ENCODE measurements around the gene SLC52A1.
"Not testable (repeated sequence)": the region's sequence is repeated elsewhere in the genome, so short reads cannot be mapped to it uniquely, and the experiment has no call there.

Gene SLC52A1

GRCh38 chr17:5035315-5035714 is at the start of gene SLC52A1:
Gene SLC52A1 (minus strand): TSS chr17:5035426. CDS start chr17:5034606, 820 bp downstream.
- DNase-seq (ENCODE audit: low spot score) = no peak

DNA sequence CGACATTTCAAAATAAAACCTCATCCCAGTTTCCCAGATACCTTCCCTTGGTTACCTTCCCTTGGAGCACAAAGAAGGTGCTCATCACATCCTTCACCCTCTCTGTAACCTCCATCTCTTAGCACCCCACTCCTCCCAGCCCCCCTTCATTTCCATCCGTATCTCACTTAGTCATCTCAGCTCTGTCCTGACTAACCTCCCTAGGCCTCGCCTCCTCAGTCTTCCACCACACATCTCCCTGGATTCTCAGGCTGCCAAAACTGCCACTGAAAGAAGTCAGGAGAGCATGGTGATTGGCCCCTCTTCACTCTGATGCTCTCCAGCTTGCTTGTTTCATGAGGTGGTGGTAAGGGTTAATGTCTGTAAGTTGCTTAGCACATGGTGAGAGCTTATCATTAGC is 45.4 kb upstream of the SLC52A1 start:
- no peak for DNase-seq (ENCODE audit: low spot score)

DNA sequence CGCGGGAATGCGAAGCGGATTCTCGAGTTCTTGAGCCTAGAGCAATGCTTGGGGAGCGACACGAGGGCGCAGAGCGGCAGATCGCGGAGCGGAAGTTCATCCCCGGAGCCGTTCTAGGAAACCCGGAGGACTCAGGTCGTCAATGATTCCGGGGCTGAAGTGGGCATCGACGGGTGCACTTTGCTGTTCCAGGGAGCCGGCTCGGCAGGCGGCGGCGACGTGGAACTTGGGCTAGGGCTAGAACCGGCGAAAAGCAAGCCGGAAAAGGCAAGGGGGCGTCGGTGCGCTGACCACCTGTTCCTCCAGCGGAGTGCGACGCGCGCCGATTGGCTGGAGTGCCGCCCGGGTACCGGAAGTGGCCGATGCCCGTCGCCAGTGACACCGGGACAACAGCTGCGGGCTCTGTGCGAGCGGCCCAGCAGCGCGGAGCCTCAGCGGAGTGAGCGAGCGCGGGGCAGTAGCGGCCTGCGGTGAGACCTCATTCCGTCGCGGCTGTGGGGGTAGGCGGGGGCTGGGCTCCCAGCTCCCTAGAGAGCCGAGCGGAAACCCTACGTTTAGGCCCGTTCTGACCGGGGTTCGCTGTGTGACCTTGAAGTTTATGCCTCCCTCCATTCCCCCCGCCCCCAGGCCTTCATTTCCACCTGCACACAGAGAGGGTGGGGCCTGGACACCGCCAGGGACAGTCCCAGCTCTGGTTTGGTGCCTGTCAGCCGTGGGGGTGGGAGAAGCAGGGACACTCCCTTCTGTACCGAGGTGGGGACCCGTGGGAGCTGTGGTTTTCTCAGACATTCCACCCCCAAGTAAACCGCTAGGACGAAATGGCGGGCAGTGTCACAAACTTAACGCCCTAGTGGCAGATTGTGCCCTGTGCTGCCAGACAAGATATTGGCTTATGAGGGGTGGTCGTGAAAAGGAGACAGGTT is 43.1 kb upstream of the SLC52A1 start, which contains the start of gene ZFP3:
ZFP3 (plus strand) TSS at position 362 of the 923 bp plus-strand sequence. CDS start 13,038 bp downstream, outside the sequence.
- DNase-seq (ENCODE audit: low spot score) = peak; percentile 44

- DNase-seq (ENCODE audit: low spot score) = no peak
Observed at GRCh38 chr17:5077781-5078105, 42.5 kb upstream of the SLC52A1 start.

DNA sequence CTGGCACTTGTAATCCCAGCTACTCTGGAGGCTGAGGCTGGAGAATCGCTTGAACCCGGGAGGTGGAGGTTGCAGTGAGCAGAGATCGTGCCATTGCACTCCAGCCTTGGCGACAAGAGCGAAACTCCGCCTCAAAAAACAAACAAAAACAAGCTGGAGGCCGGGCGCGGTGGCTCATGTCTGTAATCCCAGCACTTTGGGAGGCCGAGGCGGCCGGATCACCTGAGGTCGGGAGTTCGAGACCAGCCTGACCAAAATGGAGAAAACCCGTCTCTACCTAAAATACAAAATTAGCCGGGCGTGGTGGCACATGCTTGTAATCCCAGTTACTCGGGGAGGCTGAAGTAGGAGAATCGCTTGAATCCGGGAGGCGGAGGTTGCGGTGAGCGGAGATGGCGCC is 42.0 kb upstream of the SLC52A1 start:
- DNase-seq (ENCODE audit: low spot score) = not testable (repeated sequence)

- DNase-seq (ENCODE audit: low spot score) = not testable (repeated sequence)
Observed at GRCh38 chr17:5075472-5075871, 40.2 kb upstream of the SLC52A1 start.

DNA sequence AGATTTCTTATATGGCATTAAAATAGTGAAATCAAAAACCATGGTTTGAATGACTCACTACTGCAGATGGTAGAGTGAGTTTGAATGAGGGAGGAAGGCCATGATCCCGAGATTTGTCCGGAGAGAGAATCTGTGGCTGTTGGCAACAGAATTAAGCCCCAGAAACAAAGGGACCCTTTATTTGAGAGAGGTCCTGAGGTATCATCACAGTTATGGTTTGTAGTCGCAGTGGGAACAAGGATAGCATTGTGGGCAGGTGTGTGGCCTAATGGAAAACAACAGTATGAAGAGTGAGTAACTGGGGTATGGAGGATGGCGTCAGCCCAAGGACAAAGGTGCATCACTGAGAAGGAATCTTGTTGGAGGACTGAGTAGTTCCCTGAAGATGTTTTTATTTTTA is 34.5 kb upstream of the SLC52A1 start:
- no peak for DNase-seq (ENCODE audit: low spot score)

GRCh38 chr17:5068236-5068635 is 33.0 kb upstream of the SLC52A1 start:
- DNase-seq (ENCODE audit: low spot score) = no peak

DNA sequence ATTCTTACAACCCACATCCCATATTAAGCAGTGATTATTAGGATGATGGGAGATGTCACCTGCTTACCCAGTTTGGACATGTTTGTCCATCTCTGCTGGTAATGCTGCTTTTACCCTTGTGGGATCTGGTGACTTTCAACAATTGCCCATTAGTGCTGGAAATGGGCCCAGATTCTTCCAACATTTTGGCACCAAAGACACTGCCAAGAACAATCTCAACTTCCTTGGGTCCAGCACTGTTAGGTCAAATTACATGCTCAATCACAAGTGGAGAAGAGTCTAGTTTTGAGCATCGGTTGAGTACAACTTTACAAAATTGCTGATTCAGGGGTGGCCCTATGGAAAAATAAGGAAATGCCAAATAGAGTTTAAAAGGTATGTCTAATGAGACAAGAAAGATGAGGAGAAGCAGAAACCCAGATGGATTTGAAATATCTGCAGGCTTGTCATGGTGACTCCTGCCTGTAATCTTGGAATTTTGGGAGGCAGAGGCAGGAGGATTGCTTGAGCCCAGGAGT is 30.1 kb upstream of the SLC52A1 start:
- no peak for DNase-seq (ENCODE audit: low spot score)

DNA sequence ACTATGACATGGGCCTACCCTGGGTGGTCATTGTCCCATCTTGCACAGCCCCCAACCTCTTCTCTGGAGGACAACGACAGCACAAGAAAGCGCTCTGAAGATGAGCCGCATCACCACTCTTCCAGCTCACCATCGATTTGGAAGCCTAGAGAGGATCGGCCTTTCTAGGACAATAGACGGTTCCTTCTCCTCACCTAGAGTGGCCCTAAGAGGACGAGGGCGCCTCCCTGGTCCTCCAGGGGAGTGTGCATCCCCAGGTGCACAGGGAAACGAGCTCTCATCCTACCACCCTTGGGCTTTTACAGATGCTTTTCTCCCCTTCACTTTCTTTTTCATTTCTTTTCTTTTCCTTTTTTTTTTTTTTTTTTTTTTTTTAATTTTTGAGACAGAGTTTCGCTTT is 20.3 kb upstream of the SLC52A1 start:
- no peak for DNase-seq (ENCODE audit: low spot score)

DNA sequence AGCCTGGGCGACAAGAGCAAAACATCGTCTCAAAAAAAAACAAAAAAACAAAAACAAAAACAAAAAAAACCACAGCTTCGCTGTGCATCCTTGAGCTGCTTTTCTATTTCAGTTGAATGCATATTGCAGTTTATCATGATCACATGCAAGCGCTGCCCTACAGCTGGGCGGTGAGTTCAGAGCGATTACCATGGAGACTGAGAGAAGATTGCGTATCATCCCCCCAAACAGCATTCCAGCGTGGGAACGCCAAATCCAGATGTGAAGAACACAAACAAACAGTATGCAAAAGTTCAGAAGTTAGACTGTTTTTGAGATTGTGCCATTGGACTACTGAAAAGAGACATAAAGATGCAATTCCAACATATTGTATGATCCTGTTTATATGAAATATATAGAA is 15.1 kb upstream of the SLC52A1 start:
- no peak for DNase-seq (ENCODE audit: low spot score)

DNA sequence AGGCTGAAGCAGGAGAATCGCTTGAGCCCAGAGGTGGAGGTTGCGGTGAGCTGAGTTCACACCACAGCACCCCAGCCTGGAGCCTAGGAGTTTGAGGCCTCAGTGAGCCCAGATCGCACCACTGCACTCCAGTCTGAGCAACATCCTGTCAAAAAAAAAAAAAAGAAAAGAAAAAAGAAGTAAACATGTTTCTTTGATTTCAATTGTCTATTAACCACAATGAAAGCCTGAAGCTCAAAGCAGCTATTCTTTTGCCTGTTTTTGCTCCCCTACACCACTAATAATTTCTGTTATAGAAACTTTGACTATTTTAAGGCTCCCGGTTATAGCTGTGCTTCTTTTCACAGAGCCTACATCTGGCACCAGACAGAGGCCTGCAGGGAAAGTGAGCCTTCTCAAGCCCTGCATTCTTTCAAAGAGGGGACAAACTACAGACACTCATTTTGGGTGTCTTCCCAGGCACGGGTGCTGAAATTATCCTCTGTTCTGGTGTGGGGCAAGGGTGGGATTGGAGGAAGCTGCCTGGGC is 14.2 kb upstream of the SLC52A1 start:
- DNase-seq (ENCODE audit: low spot score) = peak; percentile 23

GRCh38 chr17:5047446-5047845 is 12.2 kb upstream of the SLC52A1 start:
- DNase-seq (ENCODE audit: low spot score) = no peak

- no peak for DNase-seq (ENCODE audit: low spot score)
Observed at GRCh38 chr17:5045496-5045895, 10.3 kb upstream of the SLC52A1 start.

- DNase-seq (ENCODE audit: low spot score) = no peak
Observed at GRCh38 chr17:5044630-5045029, 9.4 kb upstream of the SLC52A1 start.

DNA sequence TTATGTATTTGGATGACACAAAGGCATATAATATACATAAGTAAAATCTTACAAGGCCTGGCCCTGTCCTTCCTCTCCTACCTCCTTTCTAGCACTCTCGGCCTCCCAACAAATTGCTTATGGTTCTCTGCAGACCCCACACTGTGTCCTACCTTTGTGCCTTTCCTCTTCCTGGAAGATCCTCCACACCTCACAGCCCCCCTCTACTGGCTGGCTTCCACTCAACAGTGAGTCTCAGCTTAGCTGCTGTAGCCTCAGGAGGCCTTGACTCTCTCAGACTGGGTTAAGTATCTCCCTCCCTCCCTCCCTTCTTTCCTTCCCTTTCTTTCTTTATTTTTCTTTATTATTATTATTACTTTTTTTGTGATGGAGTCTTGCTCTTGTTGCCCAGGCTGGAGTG is 8.3 kb upstream of the SLC52A1 start:
- no peak for DNase-seq (ENCODE audit: low spot score)

GRCh38 chr17:5042157-5043022 is 7.2 kb upstream of the SLC52A1 start:
- no peak for DNase-seq (ENCODE audit: low spot score)

GRCh38 chr17:5034651-5035050 is 575 bp downstream of the SLC52A1 start:
- DNase-seq (ENCODE audit: low spot score) = no peak

DNA sequence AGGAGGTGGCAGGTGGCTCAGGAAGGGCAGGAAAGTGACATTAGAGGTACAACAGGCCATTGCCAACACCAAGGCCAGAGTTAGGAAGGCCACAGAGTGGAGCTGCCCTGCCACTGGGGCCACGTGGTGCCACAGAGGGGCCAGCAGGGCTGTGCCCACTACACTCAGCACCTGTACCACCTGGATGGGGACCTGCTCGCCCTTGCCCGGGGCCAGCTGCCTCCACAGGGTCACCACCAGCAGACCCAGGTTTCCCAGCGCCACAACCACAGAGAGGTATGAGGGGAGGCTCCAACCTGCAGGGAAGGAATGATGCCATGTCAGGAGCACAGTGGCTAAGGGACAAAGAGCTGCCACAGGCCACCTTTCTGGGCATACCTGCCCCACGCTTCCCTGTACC is 1.2 kb downstream of the SLC52A1 start:
- DNase-seq (ENCODE audit: low spot score) = no peak

DNA sequence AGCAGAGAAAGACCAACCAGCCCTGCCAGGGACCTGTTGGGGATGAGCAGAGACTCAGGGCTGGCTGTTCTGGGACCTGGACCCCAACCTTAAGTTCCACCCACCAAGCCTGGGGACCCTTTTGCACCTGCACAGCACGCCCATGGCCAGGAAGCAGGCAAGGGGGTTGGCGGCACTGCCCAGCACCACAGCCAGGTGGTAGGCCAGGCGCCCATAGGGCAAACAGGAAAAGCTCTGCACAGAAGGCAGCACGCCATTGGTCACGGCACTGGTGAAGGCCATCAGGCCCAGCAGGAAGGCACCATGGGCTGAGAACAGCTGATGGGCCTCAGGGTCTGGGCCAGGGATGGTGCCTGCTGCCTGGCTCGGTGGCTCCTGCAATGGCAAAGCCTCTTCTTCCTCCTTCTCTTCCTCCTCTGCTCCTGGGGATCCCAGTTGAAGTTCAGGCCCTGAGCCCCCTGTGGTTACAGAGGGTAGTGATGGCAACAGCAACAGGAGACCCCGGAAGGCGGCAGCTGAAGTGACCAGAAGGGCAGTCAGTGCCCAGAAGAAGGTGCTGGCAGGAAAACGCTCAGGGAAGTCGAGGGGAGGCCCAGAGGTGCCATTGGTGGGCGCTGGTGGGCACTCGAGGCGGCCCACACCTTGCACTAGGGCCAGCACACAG is 1.7 kb downstream of the SLC52A1 start:
- DNase-seq (ENCODE audit: low spot score) = no peak

GRCh38 chr17:5032865-5033264 is 2.4 kb downstream of the SLC52A1 start:
- DNase-seq (ENCODE audit: low spot score) = no peak
